ENCODE measurements around the gene PI4KA. TPM values are rescaled to one million over a fixed set of nuclear protein-coding genes. Genes with fewer than 3 reads are reported as not detected.

Gene PI4KA
- total RNA-seq, 3 donors from 2014 or later (not counting 1 experiment from before 2014, with no cell fraction given), result 208 to 233 (median 215) TPM

DNA sequence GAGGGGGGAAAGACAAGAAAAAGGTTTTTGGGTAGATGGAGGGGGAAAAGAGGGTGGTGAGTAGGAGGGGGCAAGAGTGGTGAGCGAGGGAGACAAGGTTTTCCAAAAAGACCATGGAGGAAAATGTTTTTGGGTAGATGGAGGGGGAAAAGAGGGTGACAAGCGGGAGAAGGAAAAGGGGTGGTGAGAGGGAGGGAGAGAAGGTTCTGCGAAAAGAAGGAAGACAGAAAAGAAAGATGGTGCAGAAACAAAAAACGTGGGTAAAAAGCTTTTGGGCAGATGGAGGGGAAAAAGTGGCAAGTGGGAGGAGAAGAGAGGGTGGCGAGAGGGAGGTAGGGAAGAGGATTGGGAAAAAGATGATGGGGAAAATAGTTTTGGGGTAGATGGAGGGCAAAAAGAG, 200.6 kb downstream of the PI4KA start:
- no peaks in the 10 kb centered on the region for H3K9me3 ChIP-seq (ENCODE audit: control insufficient read depth, insufficient read depth, low read length)
- Mint-ChIP-seq H3K4me1 (peaks cover 0 to 8% of the 10 kb centered on the region in 2 donors), H3K27me3 (ENCODE audit: low read depth in 2 of 2) (peaks cover 21 to 59% of the 10 kb centered on the region in 2 donors), H3K9me3 (peaks cover 0 to under 1% of the 10 kb centered on the region in 2 donors), H3K27ac (no peak overlapping the region), H3K36me3 (peaks cover 7% of the 10 kb centered on the region), H3K4me3 (no peak overlapping the region)
- intact Hi-C loops (cut with micrococcal nuclease), result no loop called here
- H3K4me1 ChIP-seq (ENCODE audit: control insufficient read depth, insufficient read depth, low read length), result no peaks in the 10 kb centered on the region
- 72% methylated on average over 5 of the region's 5 CpGs for WGBS (ENCODE audit: insufficient coverage)
- no peaks in the 10 kb centered on the region for H3K36me3 ChIP-seq (ENCODE audit: control insufficient read depth, insufficient read depth, low read length)
- peaks cover 2% of the 10 kb centered on the region for H3K27me3 ChIP-seq (ENCODE audit: control insufficient read depth, insufficient read depth, low read length)
- DNase-seq, result no peak
- no peak for ATAC-seq
- TF ChIP-seq, protein P1, sequence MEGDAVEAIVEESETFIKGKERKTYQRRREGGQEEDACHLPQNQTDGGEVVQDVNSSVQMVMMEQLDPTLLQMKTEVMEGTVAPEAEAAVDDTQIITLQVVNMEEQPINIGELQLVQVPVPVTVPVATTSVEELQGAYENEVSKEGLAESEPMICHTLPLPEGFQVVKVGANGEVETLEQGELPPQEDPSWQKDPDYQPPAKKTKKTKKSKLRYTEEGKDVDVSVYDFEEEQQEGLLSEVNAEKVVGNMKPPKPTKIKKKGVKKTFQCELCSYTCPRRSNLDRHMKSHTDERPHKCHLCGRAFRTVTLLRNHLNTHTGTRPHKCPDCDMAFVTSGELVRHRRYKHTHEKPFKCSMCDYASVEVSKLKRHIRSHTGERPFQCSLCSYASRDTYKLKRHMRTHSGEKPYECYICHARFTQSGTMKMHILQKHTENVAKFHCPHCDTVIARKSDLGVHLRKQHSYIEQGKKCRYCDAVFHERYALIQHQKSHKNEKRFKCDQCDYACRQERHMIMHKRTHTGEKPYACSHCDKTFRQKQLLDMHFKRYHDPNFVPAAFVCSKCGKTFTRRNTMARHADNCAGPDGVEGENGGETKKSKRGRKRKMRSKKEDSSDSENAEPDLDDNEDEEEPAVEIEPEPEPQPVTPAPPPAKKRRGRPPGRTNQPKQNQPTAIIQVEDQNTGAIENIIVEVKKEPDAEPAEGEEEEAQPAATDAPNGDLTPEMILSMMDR (IDR thresholded peaks at IDR 0.05), result no peak
- H3K4me3 ChIP-seq (ENCODE audit: low read length), result no peak overlapping the region
- no peak overlapping the region for H3K27ac ChIP-seq (ENCODE audit: low read length)

Other genes with a start within 250 kb of the PI4KA start
- gene SERPIND1, start 84.7 kb downstream of the PI4KA start, total RNA-seq, result under 1 TPM in 1 of 3 donors, not detected in 2; 0.43 TPM
- gene SNAP29, start 196 bp upstream of the PI4KA start, total RNA-seq, result 10 to 100 TPM; 35.1 to 40.3 (median 36.8) TPM
- gene CRKL, start 58.6 kb upstream of the PI4KA start, total RNA-seq, result 10 to 100 TPM; 50.7 to 71.2 (median 67.4) TPM
- gene AIFM3, start 108.4 kb upstream of the PI4KA start, total RNA-seq, result 1 to 10 TPM; 1.5 to 2.3 (median 2.2) TPM
- gene LZTR1, start 123.5 kb upstream of the PI4KA start, total RNA-seq, result 10 to 100 TPM; 71.9 to 85.0 (median 82.0) TPM
- gene THAP7, start 143.3 kb upstream of the PI4KA start, total RNA-seq, result 10 to 100 TPM; 24.1 to 40.0 (median 26.8) TPM
- gene P2RX6, start 156.4 kb upstream of the PI4KA start, total RNA-seq, result under 1 TPM; 0.14 to 0.93 (median 0.18) TPM
- not detected for gene SLC7A4, start 173.8 kb upstream of the PI4KA start, total RNA-seq
- under 1 TPM in 1 of 3 donors, not detected in 2; 0.11 TPM for gene LRRC74B, start 187.1 kb upstream of the PI4KA start, total RNA-seq

Measured in natural killer cell (primary cell).